GM23338 (cell line): Measurements from ENCODE around the gene SFI1. TPM values are rescaled to one million over a fixed set of nuclear protein-coding genes. Genes with fewer than 3 reads are reported as not detected.

Experiments
- ATAC-seq: fragments of 200-7000 bp; cut with Tn5 transposase; 3 replicates; pipeline ENCODE4 v1.9.1; 2020
- DNase-seq: peaks from one replicate; pipeline ENCODE4 v3.0.0-alpha.2; 2015; ENCODE audit warnings: low spot score
- H2AFZ ChIP-seq: fragments of 200-600 bp; sonication (generic); 2 replicates; pipeline ENCODE4 v1.8.0; 2016; ENCODE audit warnings: antibody characterized with exemption, mild to moderate bottlenecking, moderate library complexity
- H3F3A ChIP-seq: fragments of 200-600 bp; sonication (generic); replicated peaks from 2 replicates; pipeline ENCODE4 v1.8.0; 2017; ENCODE audit warnings: antibody characterized with exemption, mixed run types, low read depth
- H3K27ac ChIP-seq: fragments of 200-600 bp; sonication (generic); 2 replicates; pipeline ENCODE4 v1.6.1; 2016; ENCODE audit warnings: low read depth
- H3K27me3 ChIP-seq: fragments of 200-600 bp; sonication (generic); 2 replicates; pipeline ENCODE4 v1.8.0; 2016; ENCODE audit warnings: mild to moderate bottlenecking, mixed run types, moderate library complexity; ENCODE audit not compliant: insufficient read depth
- H3K36me3 ChIP-seq: fragments of 200-600 bp; sonication (generic); 2 replicates; pipeline ENCODE4 v1.8.0; 2016; ENCODE audit warnings: mild to moderate bottlenecking; ENCODE audit not compliant: insufficient read depth
- H3K4me1 ChIP-seq: fragments of 200-600 bp; sonication (generic); 2 replicates; pipeline ENCODE4 v1.8.0; 2016; ENCODE audit warnings: mild to moderate bottlenecking, moderate library complexity; ENCODE audit not compliant: insufficient read depth
- H3K4me2 ChIP-seq: fragments of 200-600 bp; sonication (generic); 2 replicates; pipeline ENCODE4 v1.7.1; 2017; ENCODE audit warnings: mixed run types
- H3K4me3 ChIP-seq: fragments of 200-600 bp; sonication (generic); 2 replicates; pipeline ENCODE4 v1.6.1; 2016; ENCODE audit warnings: mixed run types
- H3K79me2 ChIP-seq: fragments of 200-600 bp; sonication (generic); replicated peaks from 2 replicates; pipeline ENCODE4 v1.8.0; 2017; ENCODE audit warnings: mild to moderate bottlenecking; ENCODE audit not compliant: insufficient read depth
- H3K9me2 ChIP-seq: fragments of 200-600 bp; sonication (generic); 2 replicates; pipeline ENCODE4 v1.8.0; 2017; ENCODE audit not compliant: insufficient read depth
- H4K20me1 ChIP-seq: fragments of 200-600 bp; sonication (generic); replicated peaks from 2 replicates; pipeline ENCODE4 v1.8.0; 2017; ENCODE audit warnings: mild to moderate bottlenecking; ENCODE audit not compliant: insufficient read depth
- H3K27ac Mint-ChIP-seq: 2 replicates; pipeline ENCODE4 v1.8.0; 2020; ENCODE audit warnings: inconsistent platforms, mild to moderate bottlenecking, moderate library complexity, mixed read lengths
- H3K27me3 Mint-ChIP-seq: 3 replicates; pipeline ENCODE4 v1.8.0; 2022; ENCODE audit warnings: low read depth, mild to moderate bottlenecking, moderate library complexity, mixed read lengths, inconsistent platforms; ENCODE audit not compliant: insufficient read depth, poor library complexity
- H3K36me3 Mint-ChIP-seq: 3 replicates; pipeline ENCODE4 v1.8.0; 2021; ENCODE audit warnings: low read depth, mild to moderate bottlenecking, inconsistent platforms, moderate library complexity, mixed read lengths
- H3K4me1 Mint-ChIP-seq: 3 replicates; pipeline ENCODE4 v1.8.0; 2020; ENCODE audit warnings: mild to moderate bottlenecking, inconsistent platforms, mixed read lengths
- H3K4me3 Mint-ChIP-seq: 3 replicates; pipeline ENCODE4 v1.8.0; 2021; ENCODE audit warnings: moderate library complexity, mild to moderate bottlenecking, inconsistent platforms, mixed read lengths
- H3K9me3 Mint-ChIP-seq: 3 replicates; pipeline ENCODE4 v1.8.0; 2020; ENCODE audit warnings: moderate library complexity, mild to moderate bottlenecking, inconsistent platforms, mixed read lengths
- CREB1 ChIP-seq: fragments of 250-450 bp; sonication (Bioruptor Pico); IDR thresholded peaks from 2 replicates; pipeline ENCODE4 v1.5.0; 2020; ENCODE audit warnings: low read depth, mild to moderate bottlenecking, moderate library complexity
- EZH2phosphoT487 ChIP-seq: fragments of 200-600 bp; sonication (generic); IDR thresholded peaks from one replicate; pipeline ENCODE4 v1.8.1; 2018; ENCODE audit warnings: antibody characterized with exemption; ENCODE audit not compliant: unreplicated experiment
- JUNB ChIP-seq: IDR thresholded peaks from one replicate; pipeline ENCODE4 v1.6.1; 2016; ENCODE audit warnings: antibody characterized with exemption; ENCODE audit not compliant: unreplicated experiment
- POLR2AphosphoS5 ChIP-seq: IDR thresholded peaks from 2 replicates; pipeline ENCODE4 v1.6.1; 2016; ENCODE audit warnings: antibody characterized with exemption, low read depth
- ZNF331 ChIP-seq: fragments of 250-450 bp; sonication (Bioruptor Pico); IDR thresholded peaks from 2 replicates; pipeline ENCODE4 v1.5.0; 2020; ENCODE audit warnings: low read depth, mild to moderate bottlenecking, moderate library complexity
- polyA plus RNA-seq: library from polyadenylated mRNA; unstranded; fragments of >200 nt; fragmentation: Nextera tagmentation; extraction: Ambion mirVana; gene quantifications from 2 replicates; pipeline ENCODE4 v1.2.1, GENCODE V29; 2016
- total RNA-seq: library from RNA; depleted of rRNA; stranded (reverse); fragments of >200 nt; shearing (Covaris generic); gene quantifications from 2 replicates; pipeline ENCODE4 v1.2.3, GENCODE V29; 2014
- TF ChIP-seq, protein P1 (sequence below): fragments of 250-450 bp; sonication (Bioruptor Pico); IDR thresholded peaks from 2 replicates; pipeline ENCODE4 v1.5.0; 2020; ENCODE audit warnings: mild to moderate bottlenecking, moderate library complexity

The SFI1 gene
- total and polyA plus RNA-seq, 2 experiments from 2014 or later, result 16.7 to 25.6 TPM

DNA sequence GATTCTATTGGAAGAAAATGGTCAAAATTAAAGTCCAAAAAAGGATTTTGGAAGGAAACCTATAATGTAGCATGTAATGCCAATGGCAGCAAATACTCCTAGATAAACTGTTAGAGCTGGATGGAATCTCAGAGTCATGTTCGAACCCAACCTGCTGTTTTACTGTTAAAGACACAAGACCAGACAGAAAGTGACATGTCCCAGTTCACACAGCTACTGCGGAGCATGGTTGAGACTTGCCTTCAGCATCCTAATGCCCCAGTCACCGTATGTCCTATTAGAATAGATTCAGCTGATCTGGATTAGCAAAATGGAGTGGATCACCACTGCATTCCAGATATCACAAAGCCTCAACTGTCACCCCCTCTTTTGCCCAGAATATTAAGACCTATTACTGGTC lies 150.7 kb downstream of the SFI1 start:
- Mint-ChIP-seq H3K27me3 (peaks cover 6% of the 10 kb centered on the region), H3K27ac (no peak overlapping the region; the same call in 1 of the 2 replicates), H3K9me3 (no peaks in the 10 kb centered on the region), H3K4me3 (no peak overlapping the region), H3K4me1 (peaks cover 25% of the 10 kb centered on the region), H3K36me3 (peaks cover 52% of the 10 kb centered on the region; the same call in 2 of the 3 replicates)
- Histone ChIP-seq H3K4me3 (no peak overlapping the region), H3K4me1 (peaks cover 28% of the 10 kb centered on the region), H3F3A (0 out of 2 replicates have a peak, but pooled peaks cover 3% of the 10 kb centered on the region), H3K79me2 (peaks cover 67% of the 10 kb centered on the region), H2AFZ (no peak overlapping the region), H3K27me3 (no peaks in the 10 kb centered on the region), H3K27ac (peak overlapping the region; percentile 84), H3K9me2 (no peaks in the 10 kb centered on the region), H3K36me3 (peaks cover 18% of the 10 kb centered on the region), H3K4me2 (peak overlapping the region; percentile 66; the same call in 1 of the 2 replicates), H4K20me1 (peaks cover 19% of the 10 kb centered on the region)
- TF ChIP-seq JUNB (no peak), CREB1 (CRISPR knock-in tag) (no peak), EZH2phosphoT487 (no peak), POLR2AphosphoS5 (no peak), ZNF331 (CRISPR knock-in tag) (no peak)
- TF ChIP-seq, protein P1, sequence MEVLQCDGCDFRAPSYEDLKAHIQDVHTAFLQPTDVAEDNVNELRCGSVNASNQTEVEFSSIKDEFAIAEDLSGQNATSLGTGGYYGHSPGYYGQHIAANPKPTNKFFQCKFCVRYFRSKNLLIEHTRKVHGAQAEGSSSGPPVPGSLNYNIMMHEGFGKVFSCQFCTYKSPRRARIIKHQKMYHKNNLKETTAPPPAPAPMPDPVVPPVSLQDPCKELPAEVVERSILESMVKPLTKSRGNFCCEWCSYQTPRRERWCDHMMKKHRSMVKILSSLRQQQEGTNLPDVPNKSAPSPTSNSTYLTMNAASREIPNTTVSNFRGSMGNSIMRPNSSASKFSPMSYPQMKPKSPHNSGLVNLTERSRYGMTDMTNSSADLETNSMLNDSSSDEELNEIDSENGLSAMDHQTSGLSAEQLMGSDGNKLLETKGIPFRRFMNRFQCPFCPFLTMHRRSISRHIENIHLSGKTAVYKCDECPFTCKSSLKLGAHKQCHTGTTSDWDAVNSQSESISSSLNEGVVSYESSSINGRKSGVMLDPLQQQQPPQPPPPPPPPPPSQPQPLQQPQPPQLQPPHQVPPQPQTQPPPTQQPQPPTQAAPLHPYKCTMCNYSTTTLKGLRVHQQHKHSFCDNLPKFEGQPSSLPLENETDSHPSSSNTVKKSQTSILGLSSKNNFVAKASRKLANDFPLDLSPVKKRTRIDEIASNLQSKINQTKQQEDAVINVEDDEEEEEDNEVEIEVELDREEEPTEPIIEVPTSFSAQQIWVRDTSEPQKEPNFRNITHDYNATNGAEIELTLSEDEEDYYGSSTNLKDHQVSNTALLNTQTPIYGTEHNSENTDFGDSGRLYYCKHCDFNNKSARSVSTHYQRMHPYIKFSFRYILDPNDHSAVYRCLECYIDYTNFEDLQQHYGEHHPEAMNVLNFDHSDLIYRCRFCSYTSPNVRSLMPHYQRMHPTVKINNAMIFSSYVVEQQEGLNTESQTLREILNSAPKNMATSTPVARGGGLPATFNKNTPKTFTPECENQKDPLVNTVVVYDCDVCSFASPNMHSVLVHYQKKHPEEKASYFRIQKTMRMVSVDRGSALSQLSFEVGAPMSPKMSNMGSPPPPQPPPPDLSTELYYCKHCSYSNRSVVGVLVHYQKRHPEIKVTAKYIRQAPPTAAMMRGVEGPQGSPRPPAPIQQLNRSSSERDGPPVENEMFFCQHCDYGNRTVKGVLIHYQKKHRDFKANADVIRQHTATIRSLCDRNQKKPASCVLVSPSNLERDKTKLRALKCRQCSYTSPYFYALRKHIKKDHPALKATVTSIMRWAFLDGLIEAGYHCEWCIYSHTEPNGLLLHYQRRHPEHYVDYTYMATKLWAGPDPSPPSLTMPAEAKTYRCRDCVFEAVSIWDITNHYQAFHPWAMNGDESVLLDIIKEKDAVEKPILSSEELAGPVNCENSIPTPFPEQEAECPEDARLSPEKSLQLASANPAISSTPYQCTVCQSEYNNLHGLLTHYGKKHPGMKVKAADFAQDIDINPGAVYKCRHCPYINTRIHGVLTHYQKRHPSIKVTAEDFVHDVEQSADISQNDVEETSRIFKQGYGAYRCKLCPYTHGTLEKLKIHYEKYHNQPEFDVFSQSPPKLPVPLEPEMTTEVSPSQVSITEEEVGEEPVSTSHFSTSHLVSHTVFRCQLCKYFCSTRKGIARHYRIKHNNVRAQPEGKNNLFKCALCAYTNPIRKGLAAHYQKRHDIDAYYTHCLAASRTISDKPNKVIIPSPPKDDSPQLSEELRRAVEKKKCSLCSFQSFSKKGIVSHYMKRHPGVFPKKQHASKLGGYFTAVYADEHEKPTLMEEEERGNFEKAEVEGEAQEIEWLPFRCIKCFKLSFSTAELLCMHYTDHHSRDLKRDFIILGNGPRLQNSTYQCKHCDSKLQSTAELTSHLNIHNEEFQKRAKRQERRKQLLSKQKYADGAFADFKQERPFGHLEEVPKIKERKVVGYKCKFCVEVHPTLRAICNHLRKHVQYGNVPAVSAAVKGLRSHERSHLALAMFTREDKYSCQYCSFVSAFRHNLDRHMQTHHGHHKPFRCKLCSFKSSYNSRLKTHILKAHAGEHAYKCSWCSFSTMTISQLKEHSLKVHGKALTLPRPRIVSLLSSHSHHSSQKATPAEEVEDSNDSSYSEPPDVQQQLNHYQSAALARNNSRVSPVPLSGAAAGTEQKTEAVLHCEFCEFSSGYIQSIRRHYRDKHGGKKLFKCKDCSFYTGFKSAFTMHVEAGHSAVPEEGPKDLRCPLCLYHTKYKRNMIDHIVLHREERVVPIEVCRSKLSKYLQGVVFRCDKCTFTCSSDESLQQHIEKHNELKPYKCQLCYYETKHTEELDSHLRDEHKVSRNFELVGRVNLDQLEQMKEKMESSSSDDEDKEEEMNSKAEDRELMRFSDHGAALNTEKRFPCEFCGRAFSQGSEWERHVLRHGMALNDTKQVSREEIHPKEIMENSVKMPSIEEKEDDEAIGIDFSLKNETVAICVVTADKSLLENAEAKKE (CRISPR knock-in tag), result no peak
- no peak for DNase-seq
- ATAC-seq, result no peak
